Caco-2 (cell line): Measurements from ENCODE around the gene LIMA1. TPM values are rescaled to one million over a fixed set of nuclear protein-coding genes. Genes with fewer than 3 reads are reported as not detected.

ENCODE experiments used
- BruUV-seq: library from RNA; stranded (reverse); fragments of 400-500 nt; replicated peaks from 2 replicates; lab custom pipeline; 2021; lab: Mats Ljungman, UMichigan
- CTCF ChIA-PET: fragments of 300-600 bp; sonication (Branson Sonifier 250); formaldehyde crosslinking; loops from one replicate; lab custom pipeline; 2022; ENCODE audit warnings: antibody characterized with exemption; lab: Charles Lee
- POLR2A ChIA-PET: fragments of 300-600 bp; sonication (Branson Sonifier 250); formaldehyde crosslinking; loops from one replicate; lab custom pipeline; 2022; ENCODE audit warnings: antibody characterized with exemption; lab: Charles Lee
- DNase-seq, 2 experiments: peaks; one replicate each; pipeline versions ENCODE4 v3.0.0 to v3.0.0-alpha.2; 2020 to 2022
- H3K27me3 ChIP-seq: replicated peaks from 2 replicates; pipeline ENCODE4 v1.6.0; 2011; ENCODE audit warnings: low read length; ENCODE audit not compliant: control insufficient read depth, insufficient read depth
- H3K36me3 ChIP-seq: 2 replicates; pipeline ENCODE4 v1.5.1; 2011; ENCODE audit warnings: low read length; ENCODE audit not compliant: control insufficient read depth, insufficient read depth
- H3K4me1 ChIP-seq: fragments of 250-450 bp; sonication (Bioruptor Pico); 2 replicates; pipeline ENCODE4 v1.5.1; 2020; ENCODE audit warnings: mild to moderate bottlenecking
- H3K4me3 ChIP-seq: 2 replicates; pipeline ENCODE4 v1.5.1; 2011; ENCODE audit warnings: low read depth, mild to moderate bottlenecking, control low read depth, low read length
- H3K9me3 ChIP-seq: fragments of 250-450 bp; sonication (Bioruptor Pico); 2 replicates; pipeline ENCODE4 v1.5.1; 2020; ENCODE audit warnings: mild to moderate bottlenecking, moderate library complexity
- H3K27ac Mint-ChIP-seq: one replicate; pipeline ENCODE4 v1.8.0; 2022; ENCODE audit warnings: mixed read lengths; ENCODE audit not compliant: unreplicated experiment
- H3K27me3 Mint-ChIP-seq: one replicate; pipeline ENCODE4 v1.8.0; 2022; ENCODE audit warnings: mixed read lengths; ENCODE audit not compliant: insufficient read depth, unreplicated experiment
- H3K36me3 Mint-ChIP-seq: one replicate; pipeline ENCODE4 v1.8.0; 2022; ENCODE audit warnings: mild to moderate bottlenecking, mixed read lengths; ENCODE audit not compliant: insufficient read depth, unreplicated experiment
- H3K4me1 Mint-ChIP-seq: one replicate; pipeline ENCODE4 v1.8.0; 2022; ENCODE audit warnings: low read depth, mixed read lengths; ENCODE audit not compliant: unreplicated experiment
- H3K4me3 Mint-ChIP-seq: one replicate; pipeline ENCODE4 v1.8.0; 2022; ENCODE audit warnings: mild to moderate bottlenecking, moderate library complexity, mixed read lengths; ENCODE audit not compliant: unreplicated experiment
- H3K9me3 Mint-ChIP-seq: one replicate; pipeline ENCODE4 v1.8.0; 2022; ENCODE audit warnings: mixed read lengths; ENCODE audit not compliant: unreplicated experiment
- intact Hi-C: fragments of 100-400 bp; cut with micrococcal nuclease; formaldehyde crosslinking; loops from one replicate; pipeline ENCODE4 v1.10.0; 2022; ENCODE audit not compliant: unreplicated experiment
- total RNA-seq: library from RNA; stranded (reverse); gene quantifications from 2 replicates; pipeline ENCODE4 v1.2.3, GENCODE V29; 2022
- TF ChIP-seq, protein P1 (sequence below), 2 experiments: fragments of 200-600 bp in 1 of 2; IDR thresholded peaks; 1 replicate in 1 of 2; 2 replicates in 1 of 2; pipeline versions ENCODE4 v1.5.1 to v1.8.0; 2011 to 2022; ENCODE audit warnings: antibody characterized with exemption in 1 of 2, control low read depth in 1 of 2, inconsistent platforms in 1 of 2, low read depth in 1 of 2, low read length in 1 of 2, mild to moderate bottlenecking in 1 of 2, moderate library complexity in 1 of 2; ENCODE audit not compliant: insufficient read depth in 1 of 2, severe bottlenecking in 1 of 2, unreplicated experiment in 1 of 2

The LIMA1 gene
- total RNA-seq, 1 experiment from 2014 or later: 50.3 TPM

DNA sequence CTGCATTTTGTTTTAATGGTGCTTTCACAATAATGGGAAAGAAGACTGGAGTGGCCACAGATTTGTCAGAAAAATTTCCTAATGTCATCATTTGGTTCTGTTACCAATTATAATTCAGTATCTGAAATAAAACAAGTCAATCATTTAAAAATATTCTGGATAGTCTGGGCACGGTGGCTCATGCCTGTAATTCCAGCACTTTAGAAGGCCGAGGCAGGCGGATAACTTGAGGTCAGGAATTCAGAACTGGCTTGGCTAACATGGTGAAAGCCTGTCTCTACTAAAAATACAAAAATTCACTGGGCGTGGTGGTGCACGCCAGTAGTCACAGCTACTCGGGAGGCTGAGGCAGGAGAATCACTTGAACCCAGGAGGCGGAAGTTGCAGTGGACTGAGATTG is 4.0 kb upstream of the LIMA1 start:
- Mint-ChIP-seq H3K36me3 (peaks cover 20% of the 10 kb centered on the region), H3K27me3 (no peaks in the 10 kb centered on the region), H3K9me3 (peaks cover 16% of the 10 kb centered on the region), H3K4me1 (peaks cover 8% of the 10 kb centered on the region), H3K4me3 (no peak overlapping the region), H3K27ac (no peak overlapping the region)
- BruUV-seq: no TSS peak
- DNase-seq: no peak
- no peaks in the 10 kb centered on the region for H3K4me1 ChIP-seq
- H3K4me3 ChIP-seq: no peak overlapping the region
- TF ChIP-seq, protein P1, sequence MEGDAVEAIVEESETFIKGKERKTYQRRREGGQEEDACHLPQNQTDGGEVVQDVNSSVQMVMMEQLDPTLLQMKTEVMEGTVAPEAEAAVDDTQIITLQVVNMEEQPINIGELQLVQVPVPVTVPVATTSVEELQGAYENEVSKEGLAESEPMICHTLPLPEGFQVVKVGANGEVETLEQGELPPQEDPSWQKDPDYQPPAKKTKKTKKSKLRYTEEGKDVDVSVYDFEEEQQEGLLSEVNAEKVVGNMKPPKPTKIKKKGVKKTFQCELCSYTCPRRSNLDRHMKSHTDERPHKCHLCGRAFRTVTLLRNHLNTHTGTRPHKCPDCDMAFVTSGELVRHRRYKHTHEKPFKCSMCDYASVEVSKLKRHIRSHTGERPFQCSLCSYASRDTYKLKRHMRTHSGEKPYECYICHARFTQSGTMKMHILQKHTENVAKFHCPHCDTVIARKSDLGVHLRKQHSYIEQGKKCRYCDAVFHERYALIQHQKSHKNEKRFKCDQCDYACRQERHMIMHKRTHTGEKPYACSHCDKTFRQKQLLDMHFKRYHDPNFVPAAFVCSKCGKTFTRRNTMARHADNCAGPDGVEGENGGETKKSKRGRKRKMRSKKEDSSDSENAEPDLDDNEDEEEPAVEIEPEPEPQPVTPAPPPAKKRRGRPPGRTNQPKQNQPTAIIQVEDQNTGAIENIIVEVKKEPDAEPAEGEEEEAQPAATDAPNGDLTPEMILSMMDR (IDR thresholded peaks at IDR 0.05; ENCODE audit: insufficient read depth in 1 of 2, low read depth in 1 of 2, low read length in 1 of 2, severe bottlenecking in 1 of 2, unreplicated experiment in 1 of 2): no peak
- no peaks in the 10 kb centered on the region; the same call in 1 of the 2 replicates for H3K36me3 ChIP-seq
- intact Hi-C loops: no loop called here
- no peaks in the 10 kb centered on the region for H3K27me3 ChIP-seq
- ChIA-PET POLR2A (no interaction called here), CTCF (no interaction called here)
- peaks cover 12% of the 10 kb centered on the region; the same call in 1 of the 2 replicates for H3K9me3 ChIP-seq

DNA sequence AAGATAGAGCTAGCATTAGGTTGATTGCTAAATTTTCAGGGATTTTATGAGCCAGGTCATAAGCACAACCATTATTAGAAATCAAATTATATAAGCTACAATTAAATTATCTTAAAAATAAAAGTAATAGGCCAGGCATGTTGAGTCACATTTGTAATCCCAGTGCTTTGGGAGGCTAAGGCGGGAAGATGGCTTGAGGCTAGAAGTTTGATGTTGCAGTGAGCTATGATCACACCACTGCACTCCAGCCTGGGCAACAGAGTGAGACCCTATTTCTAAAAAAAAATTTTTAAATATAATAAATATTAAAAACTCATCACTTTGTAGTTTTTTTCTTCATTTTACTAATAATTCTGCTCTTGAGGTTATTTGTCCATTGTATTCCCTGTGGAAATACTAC is 1.9 kb upstream of the LIMA1 start:
- intact Hi-C loops: no loop called here
- CTCF ChIA-PET: interaction anchor here (0.6 kb wide), 1 partner anchor 15 kb away, joined by 3 read pairs; no protein-coding TSS in a partner anchor

DNA sequence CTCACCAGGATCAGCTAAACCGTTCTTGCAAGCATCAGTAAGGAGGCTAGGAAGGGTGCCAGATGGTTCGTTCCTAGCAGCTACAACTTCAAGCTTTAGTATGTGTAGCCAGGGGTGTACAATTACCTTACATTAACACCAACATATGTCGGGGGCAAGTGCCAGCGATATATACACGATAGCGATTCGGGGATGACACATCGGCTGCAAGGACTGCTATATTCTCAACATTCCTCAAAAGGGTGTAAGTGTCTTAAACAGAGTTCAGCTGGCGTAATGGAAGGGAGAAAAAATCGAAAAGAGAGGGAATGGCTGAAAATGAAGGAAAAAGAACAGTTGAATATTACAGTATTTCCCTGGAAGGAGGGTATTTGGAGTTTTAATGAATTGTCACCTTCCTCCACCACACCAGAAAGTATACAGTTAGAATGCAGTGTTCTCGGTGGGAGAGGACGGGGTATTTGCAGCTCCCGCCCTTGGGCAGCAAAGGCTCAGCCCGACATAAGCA is 545 bp downstream of the LIMA1 start:
- peak overlapping the region; percentile 90 for H3K4me3 ChIP-seq
- Mint-ChIP-seq H3K4me1 (peaks cover 20% of the 10 kb centered on the region), H3K9me3 (no peaks in the 10 kb centered on the region), H3K36me3 (peaks cover 14% of the 10 kb centered on the region), H3K4me3 (peak overlapping the region; percentile 96), H3K27me3 (no peaks in the 10 kb centered on the region), H3K27ac (peak overlapping the region; percentile 90)
- POLR2A ChIA-PET: interaction anchor here (0.5 to 1.9 kb wide), 7 partner anchors 10 to 455 kb away, joined by 3 to 12 read pairs (median 5); partner anchors contain the start of genes CERS5 and NCKAP5L
- no peaks in the 10 kb centered on the region for H3K27me3 ChIP-seq
- intact Hi-C loops: loop anchor here (1.0 to 5.0 kb wide), 2 partner anchors 11 to 120 kb away; partner anchors contain the start of gene LARP4
- peaks cover 8% of the 10 kb centered on the region for H3K4me1 ChIP-seq
- TSS peak; percentile 60 for BruUV-seq
- CTCF ChIA-PET: interaction anchor here (0.5 to 1.6 kb wide), 5 partner anchors 8 to 941 kb away, joined by 3 to 6 read pairs (median 3); no protein-coding TSS in a partner anchor
- H3K9me3 ChIP-seq: no peaks in the 10 kb centered on the region
- TF ChIP-seq, protein P1 (IDR thresholded peaks at IDR 0.05; ENCODE audit: insufficient read depth in 1 of 2, low read depth in 1 of 2, low read length in 1 of 2, severe bottlenecking in 1 of 2, unreplicated experiment in 1 of 2): no peak
- no peak for DNase-seq
- H3K36me3 ChIP-seq: no peaks in the 10 kb centered on the region

More for the DNA sequence above, 1.9 kb upstream of the LIMA1 start:
- POLR2A ChIA-PET: interaction anchor here (1.2 kb wide), 1 partner anchor 118 kb away, joined by 3 read pairs; the partner anchor contains the start of gene CERS5
- Mint-ChIP-seq H3K27ac (no peak overlapping the region), H3K4me1 (peaks cover 19% of the 10 kb centered on the region), H3K4me3 (no peak overlapping the region), H3K9me3 (no peaks in the 10 kb centered on the region), H3K36me3 (peaks cover 14% of the 10 kb centered on the region), H3K27me3 (no peaks in the 10 kb centered on the region)
- no peak overlapping the region for H3K4me3 ChIP-seq
- no peaks in the 10 kb centered on the region for H3K27me3 ChIP-seq
- H3K4me1 ChIP-seq: peaks cover 6% of the 10 kb centered on the region; the same call in 1 of the 2 replicates
- H3K9me3 ChIP-seq: no peaks in the 10 kb centered on the region
- no TSS peak for BruUV-seq
- TF ChIP-seq, protein P1 (IDR thresholded peaks at IDR 0.05; ENCODE audit: insufficient read depth in 1 of 2, low read depth in 1 of 2, low read length in 1 of 2, severe bottlenecking in 1 of 2, unreplicated experiment in 1 of 2): no peak
- no peaks in the 10 kb centered on the region; the same call in 1 of the 2 replicates for H3K36me3 ChIP-seq
- DNase-seq: no peak
